Astrocyte (in vitro differentiated cells and primary cell): Measurements from ENCODE around the gene NR6A1. TPM values are rescaled to one million over a fixed set of nuclear protein-coding genes. Genes with fewer than 3 reads are reported as not detected.

Experiments used
- DNase-seq: peaks from one replicate; pipeline ENCODE4 v3.0.0-alpha.2; 2010; ENCODE audit warnings: low read depth
- FAIRE-seq: peaks from 2 replicates; lab custom pipeline; 2011; peaks lifted over from hg19 to GRCh38; lab: Jason Lieb, UNC
- H2AFZ ChIP-seq: 2 replicates; pipeline ENCODE4 v1.6.0; 2012; ENCODE audit warnings: low read depth, low read length, inconsistent platforms
- H3K27ac ChIP-seq: 2 replicates; pipeline ENCODE4 v1.5.1; 2011; ENCODE audit warnings: low read depth, low read length, inconsistent platforms
- H3K27me3 ChIP-seq: 2 replicates; pipeline ENCODE4 v1.6.0; 2011; ENCODE audit warnings: low read length, inconsistent platforms; ENCODE audit not compliant: insufficient read depth
- H3K36me3 ChIP-seq: 2 replicates; pipeline ENCODE4 v1.5.1; 2011; ENCODE audit warnings: low read length, inconsistent platforms; ENCODE audit not compliant: insufficient read depth
- H3K4me1 ChIP-seq: 2 replicates; pipeline ENCODE4 v1.5.1; 2011; ENCODE audit warnings: low read length, inconsistent platforms; ENCODE audit not compliant: insufficient read depth
- H3K4me2 ChIP-seq: 2 replicates; pipeline ENCODE4 v1.6.0; 2012; ENCODE audit warnings: low read length, inconsistent platforms
- H3K4me3 ChIP-seq: 2 replicates; pipeline ENCODE4 v1.5.1; 2011; ENCODE audit warnings: low read depth, mild to moderate bottlenecking, low read length, inconsistent platforms; ENCODE audit not compliant: insufficient read depth
- H3K79me2 ChIP-seq: 2 replicates; pipeline ENCODE4 v1.6.0; 2012; ENCODE audit warnings: mild to moderate bottlenecking, low read length, inconsistent platforms; ENCODE audit not compliant: insufficient read depth
- H3K9ac ChIP-seq: 2 replicates; pipeline ENCODE4 v1.6.0; 2012; ENCODE audit warnings: mild to moderate bottlenecking, low read length, inconsistent platforms
- H3K9me3 ChIP-seq: 2 replicates; pipeline ENCODE4 v1.5.1; 2012; ENCODE audit warnings: low read depth, mild to moderate bottlenecking, low read length, inconsistent platforms; ENCODE audit not compliant: insufficient read depth
- H4K20me1 ChIP-seq: 2 replicates; pipeline ENCODE4 v1.6.0; 2012; ENCODE audit warnings: low read length, inconsistent platforms; ENCODE audit not compliant: insufficient read depth
- H3K27ac Mint-ChIP-seq: one replicate; pipeline ENCODE4 v1.8.0; 2021; ENCODE audit warnings: mild to moderate bottlenecking, mixed read lengths; ENCODE audit not compliant: unreplicated experiment
- H3K27me3 Mint-ChIP-seq: one replicate; pipeline ENCODE4 v1.8.0; 2021; ENCODE audit warnings: low read depth, mixed read lengths; ENCODE audit not compliant: unreplicated experiment
- H3K36me3 Mint-ChIP-seq: one replicate; pipeline ENCODE4 v1.8.0; 2021; ENCODE audit warnings: low read depth, mixed read lengths; ENCODE audit not compliant: unreplicated experiment
- H3K4me1 Mint-ChIP-seq: one replicate; pipeline ENCODE4 v1.8.0; 2021; ENCODE audit warnings: low read depth, mixed read lengths; ENCODE audit not compliant: unreplicated experiment
- H3K4me3 Mint-ChIP-seq: one replicate; pipeline ENCODE4 v1.8.0; 2021; ENCODE audit warnings: mild to moderate bottlenecking, moderate library complexity, mixed read lengths; ENCODE audit not compliant: unreplicated experiment
- H3K9me3 Mint-ChIP-seq: one replicate; pipeline ENCODE4 v1.8.0; 2021; ENCODE audit warnings: mild to moderate bottlenecking, mixed read lengths; ENCODE audit not compliant: unreplicated experiment
- CTCF ChIP-seq: IDR thresholded peaks from 2 replicates; pipeline ENCODE4 v1.5.1; 2011; ENCODE audit warnings: low read depth, mild to moderate bottlenecking, inconsistent platforms, low read length, moderate library complexity; ENCODE audit not compliant: insufficient read depth
- EZH2 ChIP-seq: IDR thresholded peaks from 2 replicates; pipeline ENCODE4 v1.6.1; 2012; ENCODE audit warnings: mild to moderate bottlenecking, low read length, inconsistent platforms; ENCODE audit not compliant: insufficient read depth
- total RNA-seq: library from RNA; stranded (reverse); gene quantifications from 2 replicates; pipeline ENCODE4 v1.2.1, GENCODE V29; 2021

The NR6A1 gene
- total RNA-seq, 1 donor from 2014 or later, result 20.8 TPM

GRCh38 chr9:124760719-124761118 lies 10.4 kb downstream of the NR6A1 start:
- Histone ChIP-seq H3K4me2 (no peak overlapping the region), H3K79me2 (no peaks in the 10 kb centered on the region), H3K4me1 (no peaks in the 10 kb centered on the region), H3K27me3 (peaks cover 8% of the 10 kb centered on the region), H3K27ac (no peak overlapping the region), H3K4me3 (no peak overlapping the region), H3K9me3 (no peaks in the 10 kb centered on the region), H3K36me3 (no peaks in the 10 kb centered on the region), H4K20me1 (no peaks in the 10 kb centered on the region), H2AFZ (no peak overlapping the region), H3K9ac (no peak overlapping the region)
- FAIRE-seq, result no peak
- Mint-ChIP-seq H3K36me3 (peaks cover 2% of the 10 kb centered on the region), H3K9me3 (no peaks in the 10 kb centered on the region), H3K4me1 (peaks cover 56% of the 10 kb centered on the region), H3K4me3 (no peak overlapping the region), H3K27ac (no peak overlapping the region), H3K27me3 (no peaks in the 10 kb centered on the region)
- DNase-seq, result no peak
- no peak for TF ChIP-seq CTCF
- TF ChIP-seq EZH2, result no peak

- H3K27ac ChIP-seq, result no peak overlapping the region
- Mint-ChIP-seq H3K27me3 (no peaks in the 10 kb centered on the region), H3K4me3 (peak overlapping the region; percentile 31), H3K4me1 (peaks cover 56% of the 10 kb centered on the region), H3K36me3 (peaks cover 2% of the 10 kb centered on the region), H3K9me3 (no peaks in the 10 kb centered on the region), H3K27ac (peak overlapping the region; percentile 86)
- H3K4me1 ChIP-seq, result no peaks in the 10 kb centered on the region
- no peak overlapping the region for H3K4me3 ChIP-seq
- no peak overlapping the region for H3K4me2 ChIP-seq
- no peak overlapping the region for H3K9ac ChIP-seq
- no peak overlapping the region for H2AFZ ChIP-seq
- FAIRE-seq (no peak), DNase-seq (no peak)
- H3K79me2 ChIP-seq, result no peaks in the 10 kb centered on the region
- H3K27me3 ChIP-seq, result peaks cover 6% of the 10 kb centered on the region
- H3K36me3 ChIP-seq, result no peaks in the 10 kb centered on the region
- no peaks in the 10 kb centered on the region for H3K9me3 ChIP-seq
- no peak for TF ChIP-seq EZH2
- TF ChIP-seq CTCF, result no peak
- H4K20me1 ChIP-seq, result no peaks in the 10 kb centered on the region
Measured at GRCh38 chr9:124759327-124759726, 11.8 kb downstream of the NR6A1 start.

- Histone ChIP-seq H3K27me3 (peaks cover 6% of the 10 kb centered on the region), H3K79me2 (no peaks in the 10 kb centered on the region), H3K27ac (no peak overlapping the region), H3K4me1 (peaks cover 4% of the 10 kb centered on the region), H3K4me3 (no peak overlapping the region), H4K20me1 (no peaks in the 10 kb centered on the region), H3K9me3 (no peaks in the 10 kb centered on the region), H2AFZ (no peak overlapping the region), H3K9ac (no peak overlapping the region), H3K4me2 (no peak overlapping the region), H3K36me3 (no peaks in the 10 kb centered on the region)
- H3K36me3 Mint-ChIP-seq, result peaks cover 2% of the 10 kb centered on the region
- peak overlapping the region; percentile 86 for H3K27ac Mint-ChIP-seq
- no peaks in the 10 kb centered on the region for H3K9me3 Mint-ChIP-seq
- FAIRE-seq (no peak), DNase-seq (no peak)
- H3K27me3 Mint-ChIP-seq, result no peaks in the 10 kb centered on the region
- TF ChIP-seq EZH2, result no peak
- no peak for TF ChIP-seq CTCF
- peak overlapping the region; percentile 31 for H3K4me3 Mint-ChIP-seq
- H3K4me1 Mint-ChIP-seq, result peaks cover 61% of the 10 kb centered on the region
Measured at GRCh38 chr9:124758691-124759090, 12.4 kb downstream of the NR6A1 start.
